Stimulated activated CD8-positive, alpha-beta memory T cell treated with anti-CD3 and anti-CD28 coated beads, Interleukin-15, amount 100 ng/mL, for 48 hours (primary cell): ENCODE data around the gene CACNA2D4.

Source experiments
- DNase-seq, 2 donors: peaks; one replicate each; pipeline ENCODE4 v3.0.0-alpha.2; 2020; ENCODE audit warnings: low read depth in 2 of 2

CACNA2D4 gene

DNA sequence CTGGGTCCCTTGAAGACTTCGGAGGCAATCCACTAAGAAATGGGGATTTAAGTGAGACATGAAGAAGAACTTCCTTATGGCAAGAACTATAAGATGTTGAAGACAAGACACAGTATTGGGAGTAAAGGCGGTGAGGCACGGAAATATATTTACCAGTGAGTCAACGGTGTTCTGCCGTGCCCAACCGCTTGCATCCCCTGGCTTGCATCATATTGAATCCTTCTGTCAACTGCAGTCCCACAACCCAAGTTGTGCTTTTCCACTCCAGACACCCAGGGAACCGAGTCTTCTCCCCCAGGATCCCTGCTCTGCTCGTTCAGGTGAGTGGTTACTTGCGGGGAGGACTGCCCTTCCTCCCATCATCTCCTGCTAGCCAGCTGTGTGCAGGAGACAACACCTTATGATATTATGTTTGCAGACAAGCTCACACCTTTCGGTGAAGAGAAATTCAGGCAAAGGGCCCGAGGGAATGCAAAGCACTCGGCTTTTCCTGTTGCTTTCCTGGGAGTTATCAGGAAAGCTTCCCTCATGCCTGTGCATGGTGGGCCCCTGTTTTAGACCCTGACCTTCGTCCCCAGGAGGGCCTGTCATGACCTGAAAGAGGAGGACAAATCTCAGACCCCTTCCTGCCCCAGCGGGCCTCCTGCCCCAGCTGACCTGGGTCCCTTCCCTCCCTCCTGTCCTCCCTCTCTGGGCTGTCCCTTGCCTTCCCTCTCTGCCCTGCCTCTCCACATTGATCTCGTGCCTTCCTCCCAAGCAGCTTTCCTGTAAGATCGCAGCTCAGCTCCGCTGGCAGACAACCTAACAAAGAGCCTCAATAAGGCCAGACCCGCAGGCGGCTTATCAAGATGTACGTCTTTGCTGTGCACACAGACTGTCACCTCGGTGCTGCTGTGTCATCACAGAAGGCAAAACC, 102.4 kb downstream of the CACNA2D4 start:
- no peak for DNase-seq

DNA sequence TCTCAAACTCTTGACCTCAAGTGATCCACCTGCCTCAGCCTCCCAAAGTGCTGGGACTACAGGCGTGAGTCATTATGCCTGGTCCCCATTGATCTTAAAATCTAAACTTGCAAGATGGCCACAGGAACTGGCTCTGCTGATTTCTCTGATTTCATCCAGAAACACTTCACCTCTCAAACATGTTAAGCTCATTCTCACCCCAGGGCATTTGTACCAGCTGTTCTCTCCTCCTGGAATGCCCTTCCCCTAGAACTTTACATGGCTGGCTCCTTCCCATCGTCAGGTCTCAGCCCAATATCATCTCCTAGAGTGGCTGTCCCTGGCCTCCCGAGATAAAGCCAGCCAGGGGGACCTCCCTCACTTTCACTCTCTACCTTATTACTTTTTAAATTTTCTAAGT, 103.3 kb downstream of the CACNA2D4 start:
- DNase-seq, result no peak

DNA sequence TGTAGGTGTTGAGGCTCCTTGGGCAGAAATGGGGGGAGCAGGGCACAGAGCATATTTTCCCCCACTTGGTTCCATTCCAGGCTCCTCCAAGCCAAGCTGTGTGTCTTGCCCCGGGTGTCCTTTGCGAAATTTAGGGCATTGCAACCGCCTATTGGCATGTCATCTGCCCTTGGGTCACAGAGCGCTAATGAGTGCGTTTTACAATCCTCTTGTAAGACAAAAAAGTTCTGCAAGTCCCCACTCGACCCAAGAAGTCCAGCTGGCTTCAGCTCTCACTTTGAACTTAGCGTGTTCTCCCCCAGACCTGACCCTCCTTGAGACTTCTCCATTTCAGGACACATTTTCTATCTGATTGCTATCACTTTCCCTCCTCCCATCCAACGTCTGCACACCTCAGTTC, 104.2 kb downstream of the CACNA2D4 start:
- DNase-seq, result no peak

- DNase-seq, result no peak
Measured at GRCh38 chr12:1812650-1813302, 105.7 kb downstream of the CACNA2D4 start.

GRCh38 chr12:1811948-1812291, 106.5 kb downstream of the CACNA2D4 start:
- DNase-seq, result no peak

DNA sequence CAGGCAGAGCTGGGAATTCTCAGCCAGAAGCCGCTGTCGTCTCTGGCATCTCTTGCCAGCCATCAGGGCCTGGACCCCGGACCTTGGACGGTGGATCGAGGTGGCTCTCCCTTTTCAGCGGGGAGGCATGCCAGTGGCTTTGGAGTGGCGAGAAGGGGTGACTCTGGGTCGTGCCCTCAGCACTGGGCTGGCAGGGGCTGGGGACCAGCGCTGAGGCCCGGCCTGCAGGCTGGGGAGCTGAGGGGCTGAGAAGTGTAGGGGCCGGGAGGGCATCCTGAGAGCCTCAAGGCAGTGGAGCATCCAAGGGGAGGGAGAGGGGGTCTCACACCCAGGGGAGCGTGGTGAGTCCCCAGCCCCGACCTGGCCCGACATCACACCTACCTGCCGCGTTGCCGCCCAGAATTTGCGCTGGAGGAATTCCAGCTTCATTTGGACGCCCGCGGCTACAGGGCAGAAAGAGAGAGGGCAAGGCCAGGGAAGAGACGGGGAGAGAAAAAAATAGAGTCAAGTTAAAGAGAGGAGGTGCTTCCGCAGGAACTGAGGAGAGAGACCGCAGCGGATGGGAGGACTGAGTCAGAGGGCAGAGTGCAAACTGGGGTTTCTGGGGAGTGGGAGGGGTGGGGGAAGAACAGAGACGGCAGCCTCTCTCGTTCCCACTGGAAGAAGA, 107.0 kb downstream of the CACNA2D4 start:
- peak in 1 of 2 donors; percentile 30 for DNase-seq

DNA sequence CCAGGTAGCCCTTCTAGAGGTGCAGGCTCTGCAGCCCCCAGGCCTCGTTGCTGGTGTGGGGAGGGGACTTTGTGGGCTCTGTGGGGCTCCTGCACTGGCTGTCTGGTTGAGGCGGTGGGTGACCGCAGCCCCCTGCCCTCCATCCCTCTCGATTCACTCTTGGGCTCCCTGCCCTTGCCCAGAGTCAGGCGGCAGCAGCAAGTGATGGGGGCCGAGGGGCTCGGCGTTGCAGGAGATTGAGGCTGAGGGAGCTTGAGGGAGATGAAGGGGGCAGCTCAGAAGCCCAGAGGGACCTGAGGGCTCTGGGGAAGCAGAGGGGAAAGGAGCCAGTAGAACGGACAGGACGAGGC, 107.5 kb downstream of the CACNA2D4 start:
- DNase-seq, result no peak

DNA sequence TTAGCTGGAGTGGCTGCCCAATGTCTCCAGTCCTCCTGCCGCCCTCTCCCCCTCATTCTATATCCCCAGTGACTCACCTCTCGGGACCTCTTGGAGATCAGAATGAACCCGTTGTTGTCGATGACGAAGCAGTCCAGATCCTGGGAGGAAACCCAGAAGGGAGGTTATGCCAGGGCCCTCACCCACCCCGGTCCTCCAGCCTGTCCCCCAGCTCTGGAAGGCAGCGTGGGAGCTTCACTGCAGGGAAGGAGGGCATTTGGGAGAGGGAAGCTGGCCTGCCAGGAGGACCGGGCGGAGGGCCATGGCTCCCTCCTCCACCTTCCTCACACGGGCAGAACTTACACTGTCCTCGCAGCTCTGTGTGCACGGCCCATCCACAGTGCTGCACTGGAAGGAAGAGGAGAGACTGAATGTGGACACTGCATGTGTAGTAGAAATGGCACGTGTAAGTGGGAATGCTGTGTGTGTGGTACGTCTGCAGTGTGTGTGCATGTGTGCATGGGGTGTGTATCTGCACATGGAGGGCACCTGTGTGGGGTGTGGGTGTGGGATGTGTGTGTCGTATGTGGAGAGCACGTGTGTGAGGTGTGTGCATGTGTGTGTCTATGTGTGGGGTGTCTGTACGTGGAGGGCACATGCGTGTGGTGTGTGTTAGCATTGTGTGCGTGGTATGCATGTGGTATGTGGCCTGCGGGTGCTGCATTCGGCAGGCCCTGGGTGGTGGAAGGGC, 108.1 kb downstream of the CACNA2D4 start:
- DNase-seq, result no peak

- DNase-seq, result no peak
Measured at GRCh38 chr12:1809591-1810190, 108.8 kb downstream of the CACNA2D4 start.

GRCh38 chr12:1808798-1809480, 109.5 kb downstream of the CACNA2D4 start:
- DNase-seq, result no peak

GRCh38 chr12:1808036-1808797, 110.2 kb downstream of the CACNA2D4 start:
- DNase-seq, result no peak

DNA sequence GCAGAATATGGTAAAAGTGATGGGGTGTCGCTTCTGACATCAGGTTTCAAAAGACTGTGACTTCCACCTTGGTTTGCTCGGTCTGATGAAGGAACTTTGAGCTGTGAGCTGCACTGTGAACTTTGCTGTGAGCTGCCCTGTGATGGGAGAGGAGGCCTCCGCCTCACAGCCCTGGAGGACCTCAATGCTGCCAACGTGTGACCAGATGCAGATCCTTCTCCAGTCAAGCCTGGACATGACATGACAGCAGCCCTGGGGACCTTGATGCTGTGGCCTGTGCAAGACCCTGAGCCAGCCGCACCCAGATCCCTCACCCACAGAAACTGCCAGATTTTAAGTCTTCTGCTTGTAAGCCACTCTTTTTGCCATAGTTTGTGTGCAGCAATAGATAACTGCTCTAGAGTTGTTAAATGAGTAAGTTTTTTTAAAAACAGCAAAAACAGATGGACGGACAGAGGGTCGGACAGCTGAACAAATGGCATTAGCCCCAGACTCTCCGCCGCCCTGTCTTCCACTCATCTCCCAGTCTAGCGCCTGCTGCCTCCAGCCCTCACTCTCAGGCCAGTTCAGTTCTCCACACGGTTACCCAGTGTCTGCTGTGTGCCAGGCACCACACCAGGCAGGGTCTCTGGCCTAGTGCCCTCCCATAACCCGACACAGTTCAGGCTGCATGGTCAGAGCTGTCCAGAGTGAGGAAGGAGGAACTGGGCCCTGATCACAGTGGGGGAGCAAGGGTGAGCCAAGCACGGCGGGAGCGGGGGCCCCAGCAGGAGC, 111.2 kb downstream of the CACNA2D4 start:
- DNase-seq, result no peak

GRCh38 chr12:1806301-1807086, 112.0 kb downstream of the CACNA2D4 start:
- DNase-seq, result no peak

DNA sequence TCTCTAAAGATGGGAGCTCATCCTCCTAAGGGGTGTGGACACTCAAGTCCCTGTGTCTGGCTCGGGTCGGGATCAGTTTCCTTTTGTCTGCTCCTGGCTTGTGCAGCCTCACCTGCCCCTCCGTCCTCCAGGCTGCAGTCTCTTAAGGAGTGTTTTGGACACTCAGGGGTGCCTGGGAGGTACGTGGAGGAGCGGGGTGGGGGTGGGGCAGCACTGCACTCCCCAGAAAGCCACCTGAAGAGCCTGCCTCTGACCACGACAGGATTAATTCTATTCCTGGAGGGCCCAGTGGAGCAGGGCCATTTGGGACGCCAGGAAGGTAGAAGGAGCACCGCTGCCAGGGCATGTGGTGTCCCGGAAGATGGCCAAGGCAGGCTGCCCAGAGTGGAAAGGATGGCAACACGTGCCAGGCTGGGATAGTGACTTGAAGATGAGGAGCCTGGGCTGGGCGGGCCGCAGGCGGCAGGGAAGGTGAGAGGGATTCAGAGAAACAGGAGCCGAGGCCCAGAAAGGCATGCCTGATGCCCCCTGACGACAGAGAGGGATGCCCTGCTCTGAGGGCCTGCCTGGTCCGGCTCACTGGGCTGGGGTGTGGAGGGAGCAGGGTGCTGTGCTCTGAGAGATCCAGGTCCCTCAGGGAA, 112.9 kb downstream of the CACNA2D4 start:
- DNase-seq, result no peak

GRCh38 chr12:1804545-1805332, 113.7 kb downstream of the CACNA2D4 start:
- peak; percentile 72 to 73 for DNase-seq

DNA sequence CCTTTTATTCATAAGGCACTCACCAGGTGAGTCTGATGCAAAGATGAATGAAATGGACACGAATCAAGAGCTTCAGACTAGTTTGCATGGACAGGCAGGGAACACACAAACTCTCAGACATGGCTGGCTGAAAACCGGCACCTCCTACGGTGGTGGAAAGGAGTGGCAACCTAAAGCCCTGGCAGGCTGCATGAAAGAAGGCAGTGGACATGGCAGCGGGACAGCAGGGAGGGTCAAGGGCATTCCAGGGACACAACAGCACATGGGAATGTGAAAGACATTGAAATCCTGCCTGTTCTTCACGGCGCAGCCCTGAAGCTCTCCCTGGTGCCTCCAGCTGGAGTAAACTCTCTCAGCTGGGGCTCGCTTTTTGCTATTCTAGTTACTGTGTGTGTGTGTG, 114.7 kb downstream of the CACNA2D4 start:
- DNase-seq, result no peak

- DNase-seq, result no peak
Measured at GRCh38 chr12:1801303-1801975, 117.0 kb downstream of the CACNA2D4 start.
